Measurements from ENCODE around the gene FBLN5.
A peak's percentile ranks its signal among the peaks of the same experiment; 100 is the strongest.

Gene FBLN5

GRCh38 chr14:91896419-91896818 lies 51.1 kb downstream of the FBLN5 start:
- no peak for TF ChIP-seq CTCF (IDR thresholded peaks at IDR 0.05; ENCODE audit: control insufficient read depth, insufficient read depth, low read depth, low read length, missing control alignments)
- no peak overlapping the region for H3K4me3 ChIP-seq (ENCODE audit: control insufficient read depth, low read depth, low read length)
- DNase-seq (ENCODE audit: low read depth), result no peak

GRCh38 chr14:91893669-91894068 lies 53.8 kb downstream of the FBLN5 start:
- no peak for TF ChIP-seq CTCF (IDR thresholded peaks at IDR 0.05; ENCODE audit: control insufficient read depth, insufficient read depth, low read depth, low read length, missing control alignments)
- DNase-seq (ENCODE audit: low read depth), result no peak
- no peak overlapping the region for H3K4me3 ChIP-seq (ENCODE audit: control insufficient read depth, low read depth, low read length)

- TF ChIP-seq CTCF (IDR thresholded peaks at IDR 0.05; ENCODE audit: control insufficient read depth, insufficient read depth, low read depth, low read length, missing control alignments), result peak; percentile 45
- no peak overlapping the region for H3K4me3 ChIP-seq (ENCODE audit: control insufficient read depth, low read depth, low read length)
- no peak for DNase-seq (ENCODE audit: low read depth)
Measured at GRCh38 chr14:91893007-91893406, 54.5 kb downstream of the FBLN5 start.

GRCh38 chr14:91891721-91892220 lies 55.7 kb downstream of the FBLN5 start:
- no peak overlapping the region for H3K4me3 ChIP-seq (ENCODE audit: control insufficient read depth, low read depth, low read length)
- DNase-seq (ENCODE audit: low read depth), result no peak
- TF ChIP-seq CTCF (IDR thresholded peaks at IDR 0.05; ENCODE audit: control insufficient read depth, insufficient read depth, low read depth, low read length, missing control alignments), result no peak

GRCh38 chr14:91891101-91891500 lies 56.4 kb downstream of the FBLN5 start:
- no peak for TF ChIP-seq CTCF (IDR thresholded peaks at IDR 0.05; ENCODE audit: control insufficient read depth, insufficient read depth, low read depth, low read length, missing control alignments)
- no peak for DNase-seq (ENCODE audit: low read depth)
- H3K4me3 ChIP-seq (ENCODE audit: control insufficient read depth, low read depth, low read length), result no peak overlapping the region

- no peak for TF ChIP-seq CTCF (IDR thresholded peaks at IDR 0.05; ENCODE audit: control insufficient read depth, insufficient read depth, low read depth, low read length, missing control alignments)
- no peak for DNase-seq (ENCODE audit: low read depth)
- no peak overlapping the region for H3K4me3 ChIP-seq (ENCODE audit: control insufficient read depth, low read depth, low read length)
Measured at GRCh38 chr14:91890291-91890749, 57.2 kb downstream of the FBLN5 start.

Measured in AG09309 (cell line).